OCI-LY3 (cell line): ENCODE measurements around the gene TMEM14C.

Experiments
- EZH2phosphoT487 ChIP-seq: fragments of 200-600 bp; shearing (Covaris generic); IDR thresholded peaks from 2 replicates; pipeline ENCODE4 v1.6.1; 2018; ENCODE audit warnings: antibody characterized with exemption, mixed run types, low read depth
- TF ChIP-seq, protein P1 (sequence below): fragments of 200-600, 300-600 bp; sonication (generic); IDR thresholded peaks from 2 replicates; pipeline ENCODE4 v1.5.1; 2014; ENCODE audit warnings: antibody characterized with exemption, low read length, low read depth

DNA sequence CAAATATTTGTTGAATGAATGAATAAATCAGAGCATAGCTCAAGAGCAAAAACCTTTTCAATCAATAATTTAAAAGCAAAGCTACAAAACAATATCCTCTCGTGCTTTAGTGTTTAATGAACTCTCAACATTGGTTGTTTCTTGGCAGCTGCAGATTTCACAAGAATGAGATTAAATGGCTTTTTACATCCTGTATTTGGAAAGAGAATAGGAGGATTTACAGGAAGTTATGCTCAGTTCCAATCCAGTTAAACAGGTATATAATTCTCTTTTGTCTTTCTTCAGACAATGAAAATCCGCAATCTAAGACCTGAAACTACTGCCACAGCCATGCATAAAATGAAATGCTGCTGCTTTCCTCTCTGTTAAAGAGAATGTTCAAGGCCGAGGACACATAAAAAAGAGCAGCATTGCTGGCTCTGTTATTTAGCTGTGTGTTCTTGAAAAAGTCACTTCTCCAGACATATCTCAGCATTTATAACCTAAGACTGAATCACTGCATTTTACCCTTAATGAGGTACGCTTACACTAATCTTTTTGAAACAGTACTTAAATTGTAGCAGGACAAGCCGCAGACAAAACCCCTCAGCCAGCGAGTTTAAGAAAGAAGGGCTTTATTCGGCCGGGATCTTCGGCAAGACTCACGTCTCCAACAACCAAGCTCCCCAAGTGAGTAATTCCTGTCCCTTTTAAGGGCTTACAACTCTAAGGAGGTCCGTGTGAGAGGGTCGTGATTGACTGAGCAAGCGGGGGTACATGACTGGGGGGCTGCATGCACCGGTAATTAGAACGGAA is 32.0 kb upstream of the TMEM14C start:
- TF ChIP-seq, protein P1, sequence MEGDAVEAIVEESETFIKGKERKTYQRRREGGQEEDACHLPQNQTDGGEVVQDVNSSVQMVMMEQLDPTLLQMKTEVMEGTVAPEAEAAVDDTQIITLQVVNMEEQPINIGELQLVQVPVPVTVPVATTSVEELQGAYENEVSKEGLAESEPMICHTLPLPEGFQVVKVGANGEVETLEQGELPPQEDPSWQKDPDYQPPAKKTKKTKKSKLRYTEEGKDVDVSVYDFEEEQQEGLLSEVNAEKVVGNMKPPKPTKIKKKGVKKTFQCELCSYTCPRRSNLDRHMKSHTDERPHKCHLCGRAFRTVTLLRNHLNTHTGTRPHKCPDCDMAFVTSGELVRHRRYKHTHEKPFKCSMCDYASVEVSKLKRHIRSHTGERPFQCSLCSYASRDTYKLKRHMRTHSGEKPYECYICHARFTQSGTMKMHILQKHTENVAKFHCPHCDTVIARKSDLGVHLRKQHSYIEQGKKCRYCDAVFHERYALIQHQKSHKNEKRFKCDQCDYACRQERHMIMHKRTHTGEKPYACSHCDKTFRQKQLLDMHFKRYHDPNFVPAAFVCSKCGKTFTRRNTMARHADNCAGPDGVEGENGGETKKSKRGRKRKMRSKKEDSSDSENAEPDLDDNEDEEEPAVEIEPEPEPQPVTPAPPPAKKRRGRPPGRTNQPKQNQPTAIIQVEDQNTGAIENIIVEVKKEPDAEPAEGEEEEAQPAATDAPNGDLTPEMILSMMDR = no peak
- TF ChIP-seq EZH2phosphoT487 = no peak
